WERI-Rb-1 (cell line): Measurements from ENCODE around the gene FAM229A.
A peak's percentile ranks its signal among the peaks of the same experiment; 100 is the strongest.

ENCODE experiments used
- DNase-seq: peaks from one replicate; pipeline ENCODE4 v3.0.0-alpha.2; 2020
- H3K27ac ChIP-seq: fragments of 250-450 bp; sonication (Bioruptor Pico); 2 replicates; pipeline ENCODE4 v1.5.1; 2020; ENCODE audit warnings: mild to moderate bottlenecking, moderate library complexity
- H3K27me3 ChIP-seq: fragments of 250-450 bp; sonication (Bioruptor Pico); 2 replicates; pipeline ENCODE4 v1.5.1; 2021; ENCODE audit warnings: mild to moderate bottlenecking, low read depth, moderate library complexity; ENCODE audit not compliant: insufficient read depth, severe bottlenecking
- H3K36me3 ChIP-seq: fragments of 250-450 bp; sonication (Bioruptor Pico); 2 replicates; pipeline ENCODE4 v1.5.1; 2020; ENCODE audit warnings: mild to moderate bottlenecking, moderate library complexity
- H3K4me3 ChIP-seq: 2 replicates; pipeline ENCODE4 v1.5.1; 2011; ENCODE audit warnings: low read depth, mild to moderate bottlenecking, control low read depth, low read length
- H3K9me3 ChIP-seq: fragments of 250-450 bp; sonication (Bioruptor Pico); 2 replicates; pipeline ENCODE4 v1.5.1; 2021; ENCODE audit warnings: mild to moderate bottlenecking, moderate library complexity; ENCODE audit not compliant: severe bottlenecking
- TF ChIP-seq, protein P1 (sequence below): IDR thresholded peaks from 2 replicates; pipeline ENCODE4 v1.5.1; 2011; ENCODE audit warnings: low read depth, mild to moderate bottlenecking, control low read depth, inconsistent platforms, low read length

FAM229A gene

DNA sequence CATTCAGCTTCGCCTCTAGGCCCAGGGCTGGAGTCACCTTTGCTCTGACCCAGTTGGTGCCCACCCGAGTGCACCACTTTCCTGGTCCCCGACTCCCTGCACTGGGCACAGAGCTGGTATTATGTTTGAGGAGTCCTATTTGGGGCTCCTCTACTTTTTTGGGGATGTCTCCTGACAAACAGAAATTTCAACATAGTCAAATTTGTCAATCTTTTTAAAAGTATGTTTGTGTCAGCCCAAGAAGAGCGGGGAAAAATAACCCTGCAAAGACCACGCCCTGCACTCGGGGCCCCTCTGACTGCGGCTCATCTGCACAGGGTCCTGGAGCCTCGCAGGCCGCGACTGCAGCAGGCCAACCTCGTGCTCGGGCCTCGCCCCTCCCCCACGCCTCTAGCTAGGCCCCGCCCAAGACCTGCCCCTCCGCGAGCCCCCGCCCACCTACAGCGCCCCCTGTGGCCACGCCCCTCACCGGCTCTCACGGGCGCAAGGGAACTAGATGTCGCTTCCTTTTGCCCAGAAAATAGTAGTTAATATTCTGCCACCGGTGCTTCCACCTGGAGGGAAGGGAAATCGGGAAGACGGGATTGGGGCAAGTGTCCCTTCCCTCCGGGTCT, 11.4 kb downstream of the FAM229A start:
- no peaks in the 10 kb centered on the region for H3K27me3 ChIP-seq
- peak overlapping the region; percentile 60 for H3K4me3 ChIP-seq
- TF ChIP-seq, protein P1, sequence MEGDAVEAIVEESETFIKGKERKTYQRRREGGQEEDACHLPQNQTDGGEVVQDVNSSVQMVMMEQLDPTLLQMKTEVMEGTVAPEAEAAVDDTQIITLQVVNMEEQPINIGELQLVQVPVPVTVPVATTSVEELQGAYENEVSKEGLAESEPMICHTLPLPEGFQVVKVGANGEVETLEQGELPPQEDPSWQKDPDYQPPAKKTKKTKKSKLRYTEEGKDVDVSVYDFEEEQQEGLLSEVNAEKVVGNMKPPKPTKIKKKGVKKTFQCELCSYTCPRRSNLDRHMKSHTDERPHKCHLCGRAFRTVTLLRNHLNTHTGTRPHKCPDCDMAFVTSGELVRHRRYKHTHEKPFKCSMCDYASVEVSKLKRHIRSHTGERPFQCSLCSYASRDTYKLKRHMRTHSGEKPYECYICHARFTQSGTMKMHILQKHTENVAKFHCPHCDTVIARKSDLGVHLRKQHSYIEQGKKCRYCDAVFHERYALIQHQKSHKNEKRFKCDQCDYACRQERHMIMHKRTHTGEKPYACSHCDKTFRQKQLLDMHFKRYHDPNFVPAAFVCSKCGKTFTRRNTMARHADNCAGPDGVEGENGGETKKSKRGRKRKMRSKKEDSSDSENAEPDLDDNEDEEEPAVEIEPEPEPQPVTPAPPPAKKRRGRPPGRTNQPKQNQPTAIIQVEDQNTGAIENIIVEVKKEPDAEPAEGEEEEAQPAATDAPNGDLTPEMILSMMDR: peak; percentile 47
- H3K27ac ChIP-seq: peak overlapping the region; percentile 93
- H3K9me3 ChIP-seq: peaks cover 6% of the 10 kb centered on the region
- peak; percentile 81 for DNase-seq
- no peaks in the 10 kb centered on the region for H3K36me3 ChIP-seq

DNA sequence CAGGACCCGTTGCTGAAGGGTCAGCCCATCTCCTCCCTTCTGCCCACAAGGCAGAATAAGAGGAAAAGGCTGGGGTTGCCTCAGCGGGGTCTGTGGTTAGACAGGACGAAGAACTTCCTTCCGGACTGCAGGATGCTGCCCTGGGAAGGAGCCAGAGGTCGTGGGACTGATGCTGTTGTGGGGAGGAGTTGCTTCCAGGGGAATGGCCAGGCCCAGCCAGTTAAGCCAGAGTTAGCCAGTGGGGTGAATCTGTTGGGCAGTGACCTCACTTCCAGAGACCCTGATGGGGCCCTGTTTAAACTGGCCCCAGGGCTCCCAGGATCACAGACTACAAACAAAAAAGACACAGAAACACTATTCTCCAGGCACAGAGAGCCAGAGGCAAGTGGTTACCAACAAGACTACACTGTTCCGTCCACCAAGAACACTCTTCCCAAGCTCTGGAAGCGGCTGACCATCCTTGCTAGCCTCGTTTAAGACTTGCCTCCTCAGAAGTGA, 13.0 kb downstream of the FAM229A start:
- TF ChIP-seq, protein P1: no peak
- no peak overlapping the region for H3K27ac ChIP-seq
- DNase-seq: no peak
- no peaks in the 10 kb centered on the region for H3K36me3 ChIP-seq
- no peak overlapping the region for H3K4me3 ChIP-seq
- peaks cover 6% of the 10 kb centered on the region for H3K9me3 ChIP-seq
- H3K27me3 ChIP-seq: no peaks in the 10 kb centered on the region

DNA sequence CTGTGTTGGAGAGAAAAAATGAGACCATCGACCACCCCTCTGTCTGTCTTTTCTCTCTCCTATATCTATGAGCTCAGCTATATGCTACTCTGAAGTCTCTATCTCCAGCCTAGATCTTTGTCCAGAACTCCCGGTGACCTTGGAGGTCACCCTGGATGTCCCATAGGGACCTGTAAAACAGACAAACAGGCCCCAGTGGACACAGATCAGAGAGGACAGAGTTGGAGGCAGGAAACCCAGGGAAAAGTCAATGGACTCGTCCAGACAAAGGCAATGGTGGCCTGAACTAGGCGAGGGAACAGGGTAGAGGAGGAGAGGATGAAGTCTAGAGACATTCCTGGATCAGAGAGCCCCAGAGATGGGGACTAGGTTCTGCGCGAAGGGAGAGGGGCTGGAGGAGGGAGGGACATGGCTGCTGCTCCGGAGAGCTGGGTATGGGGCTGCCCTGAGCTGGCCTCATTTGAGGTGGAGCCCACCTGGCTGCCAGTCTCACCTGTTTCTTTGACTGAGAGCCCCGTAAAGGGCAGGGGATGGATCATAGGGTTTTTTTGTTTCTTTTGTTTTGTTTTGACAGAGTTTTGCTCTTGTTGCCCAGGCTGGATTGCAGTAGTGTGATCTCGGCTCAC, 15.6 kb downstream of the FAM229A start:
- H3K9me3 ChIP-seq: peaks cover 6% of the 10 kb centered on the region
- DNase-seq: no peak
- no peak overlapping the region for H3K27ac ChIP-seq
- no peak overlapping the region for H3K4me3 ChIP-seq
- no peaks in the 10 kb centered on the region for H3K27me3 ChIP-seq
- no peaks in the 10 kb centered on the region for H3K36me3 ChIP-seq
- TF ChIP-seq, protein P1: no peak

DNA sequence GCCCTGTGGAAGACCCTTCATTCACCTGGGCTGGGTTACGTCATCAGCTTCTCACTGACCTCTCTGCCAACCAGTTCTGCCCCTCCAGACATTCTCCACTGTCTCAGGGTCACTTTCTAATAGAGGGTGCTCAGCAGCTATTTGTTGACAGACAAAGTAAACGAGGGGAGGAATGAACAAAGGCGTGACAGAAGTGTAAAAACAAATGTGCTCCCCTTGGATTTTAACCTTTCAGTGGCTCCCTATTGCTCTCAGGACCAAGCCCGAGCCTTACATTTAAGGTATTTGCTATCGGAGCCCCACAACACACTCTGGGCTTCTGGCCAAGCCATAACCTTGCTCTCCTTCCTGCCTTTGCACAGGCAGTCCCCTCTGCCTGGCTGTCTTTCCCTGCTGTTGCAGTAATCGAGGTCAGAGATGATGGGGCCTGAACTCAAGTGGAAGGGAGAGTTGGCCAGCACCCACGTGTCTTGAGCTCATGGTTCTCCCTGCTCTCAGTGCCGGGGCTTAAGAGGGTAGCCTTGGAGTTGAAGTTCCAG, 16.9 kb downstream of the FAM229A start:
- Histone ChIP-seq H3K27ac (no peak overlapping the region), H3K27me3 (no peaks in the 10 kb centered on the region), H3K4me3 (no peak overlapping the region), H3K9me3 (peaks cover under 1% of the 10 kb centered on the region), H3K36me3 (no peaks in the 10 kb centered on the region)
- TF ChIP-seq, protein P1: no peak
- no peak for DNase-seq

DNA sequence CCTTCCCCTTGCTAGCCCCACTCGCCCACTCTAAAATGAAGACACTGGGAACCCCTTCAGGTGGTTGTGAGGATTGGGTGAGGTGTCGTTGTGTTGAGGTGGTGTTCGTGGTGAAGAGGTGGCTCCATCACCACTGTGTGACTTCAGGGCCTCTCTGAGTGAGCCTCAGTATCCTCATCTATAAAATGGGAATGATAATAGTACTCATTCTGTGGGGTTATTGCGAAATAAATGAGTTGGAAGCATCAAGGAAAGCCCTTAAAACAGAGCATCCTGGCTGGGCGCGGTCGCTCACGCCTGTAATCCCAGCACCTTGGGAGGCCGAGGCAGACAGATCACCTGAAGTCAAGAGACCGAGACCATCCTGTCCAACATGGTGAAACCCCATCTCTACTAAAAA, 19.6 kb downstream of the FAM229A start:
- Histone ChIP-seq H3K4me3 (no peak overlapping the region), H3K27ac (no peak overlapping the region), H3K9me3 (no peaks in the 10 kb centered on the region), H3K36me3 (no peaks in the 10 kb centered on the region), H3K27me3 (no peaks in the 10 kb centered on the region)
- TF ChIP-seq, protein P1: no peak
- no peak for DNase-seq
